T-helper 17 cell (primary cell): ENCODE data around the gene MBP. TPM values are rescaled to one million over a fixed set of nuclear protein-coding genes. Genes with fewer than 3 reads are reported as not detected.
A peak's percentile ranks its signal among the peaks of the same experiment; 100 is the strongest.
"Not testable (repeated sequence)": the region's sequence is repeated elsewhere in the genome, so short reads cannot be mapped to it uniquely, and the experiment has no call there.

Experiments used
- ATAC-seq: fragments of 150-1000 bp; cut with Tn5 transposase; 2 replicates; pipeline ENCODE4 v1.10.0; 2021; ENCODE audit warnings: mild to moderate bottlenecking, moderate library complexity
- DNase-seq, 3 donors: peaks; one replicate each; pipeline versions ENCODE4 v3.0.0 to v3.0.0-alpha.2; 2020 to 2021
- H3K9me3 ChIP-seq: one replicate; pipeline ENCODE4 v1.7.0; 2013; ENCODE audit warnings: low read length, mild to moderate bottlenecking; ENCODE audit not compliant: control insufficient read depth, poor library complexity, severe bottlenecking
- H3K27ac Mint-ChIP-seq: one replicate; pipeline ENCODE4 v1.8.0; 2022; ENCODE audit warnings: mild to moderate bottlenecking, moderate library complexity, mixed read lengths
- H3K27me3 Mint-ChIP-seq: one replicate; pipeline ENCODE4 v1.8.0; 2022; ENCODE audit warnings: mixed read lengths
- H3K36me3 Mint-ChIP-seq: one replicate; pipeline ENCODE4 v1.8.0; 2022; ENCODE audit warnings: low read depth, mixed read lengths
- H3K4me1 Mint-ChIP-seq: one replicate; pipeline ENCODE4 v1.8.0; 2022; ENCODE audit warnings: mild to moderate bottlenecking, mixed read lengths
- H3K4me3 Mint-ChIP-seq: one replicate; pipeline ENCODE4 v1.8.0; 2022; ENCODE audit warnings: mild to moderate bottlenecking, moderate library complexity, mixed read lengths
- total RNA-seq, 4 donors: library from RNA in 2 of 4; stranded (reverse) in 2 of 4; gene quantifications; one replicate each; pipeline ENCODE4 v1.2.3 and lab custom pipeline; 2022 to 2026

MBP gene
- total RNA-seq, 2 donors from 2014 or later: 97.7 to 127 TPM

DNA sequence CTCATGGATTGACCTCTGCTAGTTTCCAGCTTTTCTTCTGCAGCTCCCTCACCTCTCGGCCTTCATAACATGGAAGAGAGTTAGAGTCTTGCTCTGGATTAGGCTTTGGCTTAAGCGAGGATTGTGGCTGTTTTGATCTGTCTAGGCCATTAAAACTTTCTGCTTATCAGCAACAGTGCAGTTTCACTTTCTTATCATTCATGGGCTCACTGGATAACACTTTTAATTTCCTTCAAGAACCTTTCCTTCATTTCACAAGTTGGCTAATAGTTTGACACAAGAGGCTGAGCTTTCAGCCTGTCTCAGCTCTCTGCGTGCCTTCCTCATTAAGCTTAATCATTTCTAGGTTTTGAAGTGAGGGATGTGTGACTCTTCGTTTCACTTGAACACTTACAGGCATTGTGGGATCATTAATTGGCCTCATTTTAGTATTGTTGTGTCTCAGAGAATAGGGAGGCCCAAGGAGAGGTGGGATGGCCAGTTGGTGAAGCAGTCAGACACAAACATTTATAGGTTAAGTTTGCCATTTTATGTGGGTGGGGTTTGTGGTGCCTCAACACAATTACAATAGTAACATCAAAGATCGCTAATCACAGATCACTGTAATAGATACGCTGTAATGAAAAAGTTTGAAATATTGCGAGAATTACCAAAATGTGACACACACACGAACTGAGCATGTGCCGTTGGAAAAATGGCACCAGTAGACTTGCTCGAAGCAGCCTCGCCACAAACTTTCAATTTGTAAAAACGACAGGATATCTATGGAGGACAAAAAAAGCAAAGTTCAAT lies 180.9 kb downstream of the MBP start:
- peak overlapping the region; percentile 41 for H3K4me3 Mint-ChIP-seq
- no peaks in the 10 kb centered on the region for H3K27me3 Mint-ChIP-seq
- ATAC-seq (no peak), DNase-seq (no peak)
- H3K4me1 Mint-ChIP-seq: peaks cover 26% of the 10 kb centered on the region
- peak overlapping the region; percentile 16 for H3K27ac Mint-ChIP-seq
- H3K9me3 ChIP-seq: no peaks in the 10 kb centered on the region
- no peaks in the 10 kb centered on the region for H3K36me3 Mint-ChIP-seq

DNA sequence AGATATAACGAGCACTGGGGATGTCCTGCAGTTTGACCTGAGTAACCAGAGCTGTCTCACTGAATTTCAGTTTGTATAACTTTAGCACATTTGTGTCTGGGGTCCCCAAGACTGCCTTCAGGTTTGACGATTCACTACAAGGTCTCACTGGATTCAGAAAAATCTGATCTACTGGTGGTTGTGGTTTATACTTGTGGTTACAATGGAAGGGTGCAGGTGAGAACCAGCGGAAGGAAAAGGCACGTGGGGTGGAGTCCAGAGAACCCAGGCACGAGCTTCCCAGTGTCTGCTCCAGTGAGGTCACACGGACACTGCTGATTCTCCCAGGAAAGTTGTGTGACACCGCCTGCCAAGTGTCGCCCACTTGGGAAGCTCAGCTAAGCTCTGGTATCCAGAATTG lies 184.2 kb downstream of the MBP start:
- H3K27me3 Mint-ChIP-seq: no peaks in the 10 kb centered on the region
- DNase-seq (no peak), ATAC-seq (peak; percentile 30)
- H3K4me3 Mint-ChIP-seq: peak overlapping the region; percentile 62
- H3K27ac Mint-ChIP-seq: peak overlapping the region; percentile 29
- peaks cover 26% of the 10 kb centered on the region for H3K4me1 Mint-ChIP-seq
- H3K36me3 Mint-ChIP-seq: peaks cover 2% of the 10 kb centered on the region
- no peaks in the 10 kb centered on the region for H3K9me3 ChIP-seq

DNA sequence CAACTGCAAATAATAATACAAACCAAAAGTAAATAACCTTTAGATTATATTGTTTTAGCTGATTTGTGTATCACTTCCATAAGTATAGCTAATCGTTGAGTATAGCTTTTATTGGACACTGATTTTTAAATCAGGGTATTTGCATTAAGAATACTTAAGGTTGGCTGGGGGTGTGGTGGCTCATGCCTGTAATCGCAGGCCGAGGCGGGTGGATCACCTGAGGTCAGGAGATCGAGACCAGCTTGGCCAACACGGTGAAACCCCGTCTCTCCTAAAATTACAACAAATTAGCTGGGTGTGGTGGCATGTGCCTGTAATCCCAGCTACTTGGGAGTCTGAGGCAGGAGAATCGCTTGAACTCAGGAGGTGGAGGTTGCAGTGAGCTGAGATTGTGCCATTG lies 188.2 kb downstream of the MBP start:
- not testable (repeated sequence) for H3K4me3 Mint-ChIP-seq, ATAC-seq, H3K9me3 ChIP-seq, H3K36me3 Mint-ChIP-seq, H3K27ac Mint-ChIP-seq, DNase-seq, H3K27me3 Mint-ChIP-seq
- H3K4me1 Mint-ChIP-seq: peaks cover 19% of the 10 kb centered on the region

DNA sequence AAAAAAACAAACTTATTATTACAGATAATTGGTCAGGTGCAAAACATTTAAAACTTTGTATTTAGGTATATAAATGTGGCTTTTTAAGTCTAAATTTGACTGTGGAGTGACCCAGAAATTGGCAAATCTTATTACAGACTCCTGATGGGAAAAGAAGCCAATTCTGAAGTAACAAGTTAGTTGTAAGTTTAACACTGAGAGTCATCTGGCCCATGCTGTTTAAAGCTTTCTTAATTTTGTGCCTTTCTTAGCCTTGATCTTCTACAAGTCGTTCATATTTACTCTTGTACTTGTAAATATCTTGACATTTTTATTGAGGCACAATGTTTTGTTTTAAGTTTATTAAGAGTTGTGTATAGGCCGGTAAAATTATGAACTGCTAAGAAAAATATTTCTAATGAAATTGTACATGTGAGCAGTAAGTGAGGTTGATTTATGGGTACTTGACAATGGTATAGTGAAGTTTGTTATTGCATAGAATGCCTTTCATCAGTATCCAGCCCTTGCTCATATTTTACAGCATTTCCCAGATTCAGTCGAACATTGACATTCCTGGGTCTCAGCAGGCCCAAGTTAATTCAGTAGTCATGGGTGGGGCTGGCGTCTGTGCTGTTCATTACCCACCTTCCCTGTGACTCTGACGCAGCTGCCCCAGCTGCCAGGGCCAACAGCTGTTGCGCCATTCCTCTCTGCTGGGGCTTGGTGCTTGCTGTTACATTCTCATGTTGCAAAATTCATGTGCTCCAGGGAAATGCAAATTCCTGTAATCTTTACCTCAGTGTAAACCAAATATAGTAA lies 188.8 kb downstream of the MBP start:
- H3K4me3 Mint-ChIP-seq: no peak overlapping the region

DNA sequence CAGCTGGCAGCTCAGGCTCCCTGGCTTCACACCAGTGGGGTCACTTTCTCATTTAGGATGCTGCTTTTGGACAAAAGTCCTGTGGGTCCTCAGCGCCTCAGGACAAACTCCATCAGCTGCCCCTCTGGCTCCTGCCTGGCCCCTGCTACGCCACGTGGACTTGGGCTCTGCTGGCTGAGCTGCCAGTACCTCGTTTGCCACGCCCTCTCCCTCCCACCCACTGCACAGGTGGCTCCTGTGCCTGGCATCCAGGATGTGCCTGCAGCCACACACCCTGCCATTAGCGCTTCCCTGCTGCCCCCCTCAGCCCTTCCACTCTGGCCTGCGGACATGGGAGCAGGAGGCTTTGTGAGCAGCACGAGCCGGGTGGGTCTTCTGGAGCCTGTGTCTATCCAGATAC lies 191.3 kb downstream of the MBP start:
- peaks cover 2% of the 10 kb centered on the region for H3K4me1 Mint-ChIP-seq
- no peaks in the 10 kb centered on the region for H3K9me3 ChIP-seq
- peaks cover 5% of the 10 kb centered on the region for H3K36me3 Mint-ChIP-seq
- no peaks in the 10 kb centered on the region for H3K27me3 Mint-ChIP-seq
- no peak overlapping the region for H3K27ac Mint-ChIP-seq
- ATAC-seq (no peak), DNase-seq (no peak)
- H3K4me3 Mint-ChIP-seq: no peak overlapping the region

More for the DNA sequence above, 188.8 kb downstream of the MBP start:
- ATAC-seq (no peak), DNase-seq (no peak)
- peaks cover 6% of the 10 kb centered on the region for H3K36me3 Mint-ChIP-seq
- no peaks in the 10 kb centered on the region for H3K9me3 ChIP-seq
- no peaks in the 10 kb centered on the region for H3K27me3 Mint-ChIP-seq
- no peak overlapping the region for H3K27ac Mint-ChIP-seq
- peaks cover 17% of the 10 kb centered on the region for H3K4me1 Mint-ChIP-seq

DNA sequence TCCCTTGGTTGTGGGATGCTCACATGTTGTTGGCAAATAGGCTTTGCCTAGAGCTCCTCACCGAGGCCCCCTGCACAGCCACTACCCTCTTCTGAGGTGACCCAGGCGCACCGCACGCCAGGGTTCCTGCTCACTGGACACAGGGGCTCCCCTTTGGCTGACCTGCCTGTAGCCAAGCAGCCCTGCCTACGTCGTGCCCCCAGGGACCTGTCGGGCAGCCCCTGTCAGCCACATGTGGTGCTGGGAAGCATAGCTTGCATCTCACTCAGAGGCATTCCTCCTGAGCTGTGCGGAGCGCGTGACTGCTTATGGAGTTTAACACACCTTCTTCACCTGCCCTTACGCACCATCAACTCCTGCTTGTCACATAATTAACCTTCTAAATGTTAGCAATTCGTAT lies 194.0 kb downstream of the MBP start:
- Mint-ChIP-seq H3K4me1 (peaks cover 2% of the 10 kb centered on the region), H3K4me3 (no peak overlapping the region), H3K36me3 (peaks cover 3% of the 10 kb centered on the region), H3K27ac (no peak overlapping the region), H3K27me3 (no peaks in the 10 kb centered on the region)
- DNase-seq (no peak), ATAC-seq (no peak)
- no peaks in the 10 kb centered on the region for H3K9me3 ChIP-seq

DNA sequence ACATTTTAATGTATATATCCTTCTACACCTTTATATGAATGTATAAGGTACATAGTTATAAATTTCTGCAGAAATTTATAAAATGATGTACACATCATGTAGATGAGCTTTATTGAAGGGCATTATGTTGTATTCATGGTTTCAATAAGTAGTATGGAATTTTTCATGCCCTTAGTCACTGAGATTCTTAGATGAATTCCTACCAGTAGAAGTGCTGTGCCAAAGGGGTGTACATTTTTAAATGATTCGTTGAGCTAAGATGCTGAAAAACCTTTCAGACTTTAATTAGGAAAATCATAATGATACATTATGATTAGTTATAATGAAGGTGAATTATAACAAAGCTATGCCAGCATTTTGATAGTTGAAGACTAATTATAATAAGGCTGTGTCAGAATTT lies 195.0 kb downstream of the MBP start:
- no peaks in the 10 kb centered on the region for H3K9me3 ChIP-seq
- ATAC-seq: no peak
- Mint-ChIP-seq H3K4me3 (no peak overlapping the region), H3K27ac (no peak overlapping the region), H3K4me1 (peaks cover 4% of the 10 kb centered on the region), H3K36me3 (peaks cover 5% of the 10 kb centered on the region), H3K27me3 (no peaks in the 10 kb centered on the region)
- no peak for DNase-seq

DNA sequence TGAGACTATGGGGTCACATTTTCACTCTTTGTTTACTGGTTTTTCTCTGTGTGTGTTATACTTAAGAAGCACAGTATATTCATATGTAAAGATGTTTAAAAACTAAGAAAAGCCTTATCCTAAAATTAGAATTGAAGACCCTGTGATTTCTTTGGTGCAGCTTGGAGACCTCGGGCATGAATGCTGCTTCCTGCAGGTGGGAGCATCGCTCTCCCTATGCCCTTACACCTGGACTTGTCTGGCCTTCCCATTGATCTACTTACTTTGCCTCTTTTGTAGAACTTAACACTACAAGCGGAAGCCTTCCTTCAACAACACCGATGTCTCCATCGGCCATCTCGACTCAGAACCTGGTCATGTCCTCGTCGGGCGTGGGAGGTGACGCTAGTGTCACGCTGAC lies 195.7 kb downstream of the MBP start:
- no peaks in the 10 kb centered on the region for H3K27me3 Mint-ChIP-seq

DNA sequence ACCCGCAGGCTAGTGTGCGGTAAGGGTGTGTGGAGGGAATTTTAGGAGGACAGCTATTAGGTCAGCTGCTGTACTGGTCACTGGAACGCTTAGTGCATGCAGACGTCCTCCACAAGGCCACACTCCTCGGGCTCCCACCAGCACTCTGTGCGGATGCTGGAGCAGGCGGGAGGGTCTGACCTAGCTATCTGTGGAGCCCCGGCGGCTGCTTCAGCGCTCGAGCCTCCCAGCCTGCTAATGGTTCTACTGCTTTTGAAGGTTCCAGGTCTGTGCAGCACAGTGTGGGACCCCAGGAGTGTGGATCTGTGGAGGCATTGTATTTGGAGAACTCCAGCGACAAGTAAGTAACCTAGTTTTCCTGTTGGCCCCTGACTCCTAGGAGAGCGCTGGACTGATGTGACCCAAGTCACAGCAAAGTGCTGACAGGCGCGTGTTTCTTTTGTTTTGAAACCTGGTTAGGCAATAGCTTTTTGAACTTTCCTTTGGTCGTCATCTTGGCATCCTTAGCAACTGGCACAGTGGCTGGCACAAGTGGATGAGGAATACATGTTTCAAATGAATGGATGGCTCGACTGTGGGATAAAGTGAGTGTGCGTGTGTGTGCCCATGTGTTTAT lies 196.8 kb downstream of the MBP start:
- no peak overlapping the region for H3K27ac Mint-ChIP-seq
- no peaks in the 10 kb centered on the region for H3K27me3 Mint-ChIP-seq
- no peak for DNase-seq
- no peaks in the 10 kb centered on the region for H3K9me3 ChIP-seq
- H3K4me1 Mint-ChIP-seq: peaks cover 11% of the 10 kb centered on the region
- peaks cover 12% of the 10 kb centered on the region for H3K36me3 Mint-ChIP-seq
- H3K4me3 Mint-ChIP-seq: no peak overlapping the region
- no peak for ATAC-seq

More for the DNA sequence above, 195.7 kb downstream of the MBP start:
- H3K27ac Mint-ChIP-seq: no peak overlapping the region
- H3K36me3 Mint-ChIP-seq: peaks cover 10% of the 10 kb centered on the region
- DNase-seq (no peak), ATAC-seq (no peak)
- no peaks in the 10 kb centered on the region for H3K9me3 ChIP-seq
- H3K4me1 Mint-ChIP-seq: peaks cover 10% of the 10 kb centered on the region
- no peak overlapping the region for H3K4me3 Mint-ChIP-seq

DNA sequence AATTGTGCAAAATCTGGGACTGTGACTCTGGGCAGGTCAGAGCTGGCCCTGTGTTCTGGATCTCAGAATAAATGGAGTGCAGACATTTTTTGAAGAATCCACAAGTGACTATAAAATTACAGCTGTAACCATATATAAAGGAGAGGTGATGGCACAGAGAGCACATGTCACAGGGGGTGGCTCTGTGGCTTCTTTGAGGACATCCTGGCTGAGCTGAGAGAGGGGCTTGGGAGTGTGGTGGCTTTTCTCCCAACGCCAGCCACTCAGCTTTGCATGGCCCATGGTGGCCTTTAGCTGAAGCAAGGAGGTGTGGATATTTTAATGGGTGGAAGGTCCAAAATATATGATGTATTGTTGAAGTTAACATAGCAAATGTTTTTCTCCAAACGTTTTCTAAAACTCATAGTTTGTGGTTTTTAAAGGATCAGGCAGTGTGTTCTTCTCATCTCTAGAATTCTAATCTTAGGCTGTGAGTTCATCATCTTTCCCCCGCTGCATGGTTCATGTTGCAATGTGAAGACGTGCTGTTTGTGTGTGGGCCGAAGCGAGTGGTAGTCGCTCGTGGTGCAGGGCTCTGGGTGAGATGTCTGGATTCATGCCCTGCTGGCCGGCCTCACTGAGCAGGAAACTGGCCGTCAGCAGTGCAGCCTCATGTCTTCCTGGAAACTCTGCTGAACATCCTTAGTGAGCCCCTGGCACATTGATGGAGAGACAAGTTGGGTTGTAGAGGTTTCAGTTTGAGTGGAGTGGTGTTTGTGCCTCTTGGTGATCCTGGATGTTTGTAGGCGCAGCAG lies 200.4 kb downstream of the MBP start:
- no peaks in the 10 kb centered on the region for H3K9me3 ChIP-seq
- H3K27ac Mint-ChIP-seq: peak overlapping the region; percentile 43
- no peak for ATAC-seq
- H3K4me3 Mint-ChIP-seq: no peak overlapping the region
- no peak for DNase-seq
- H3K27me3 Mint-ChIP-seq: no peaks in the 10 kb centered on the region
- H3K4me1 Mint-ChIP-seq: peaks cover 11% of the 10 kb centered on the region
- peaks cover 12% of the 10 kb centered on the region for H3K36me3 Mint-ChIP-seq

DNA sequence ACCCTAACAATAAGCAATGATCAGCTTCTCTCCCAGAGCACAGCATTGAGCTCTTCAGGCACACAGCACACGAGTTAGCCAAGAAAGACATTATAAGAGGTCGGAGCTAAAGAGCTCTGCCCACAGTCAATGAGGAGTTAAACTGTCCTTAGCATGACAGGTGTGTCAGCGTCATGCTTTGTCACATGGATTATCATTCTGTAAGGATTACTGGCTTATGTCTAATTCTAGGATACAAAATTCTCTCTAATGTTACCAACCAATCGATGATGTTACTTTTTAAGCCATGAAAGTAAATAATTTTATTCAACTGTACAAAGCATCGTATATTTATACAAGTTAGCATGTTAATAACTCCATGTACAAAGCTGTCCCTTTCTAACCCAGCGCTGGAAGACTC lies 201.4 kb downstream of the MBP start:
- Mint-ChIP-seq H3K4me1 (peaks cover 14% of the 10 kb centered on the region), H3K27me3 (no peaks in the 10 kb centered on the region), H3K27ac (no peak overlapping the region), H3K4me3 (no peak overlapping the region), H3K36me3 (peaks cover 18% of the 10 kb centered on the region)
- no peaks in the 10 kb centered on the region for H3K9me3 ChIP-seq
- DNase-seq: no peak
- ATAC-seq: no peak
